Measurements from ENCODE around the gene KIF22.
"Not testable (repeated sequence)": the region's sequence is repeated elsewhere in the genome, so short reads cannot be mapped to it uniquely, and the experiment has no call there.

KIF22 gene

DNA sequence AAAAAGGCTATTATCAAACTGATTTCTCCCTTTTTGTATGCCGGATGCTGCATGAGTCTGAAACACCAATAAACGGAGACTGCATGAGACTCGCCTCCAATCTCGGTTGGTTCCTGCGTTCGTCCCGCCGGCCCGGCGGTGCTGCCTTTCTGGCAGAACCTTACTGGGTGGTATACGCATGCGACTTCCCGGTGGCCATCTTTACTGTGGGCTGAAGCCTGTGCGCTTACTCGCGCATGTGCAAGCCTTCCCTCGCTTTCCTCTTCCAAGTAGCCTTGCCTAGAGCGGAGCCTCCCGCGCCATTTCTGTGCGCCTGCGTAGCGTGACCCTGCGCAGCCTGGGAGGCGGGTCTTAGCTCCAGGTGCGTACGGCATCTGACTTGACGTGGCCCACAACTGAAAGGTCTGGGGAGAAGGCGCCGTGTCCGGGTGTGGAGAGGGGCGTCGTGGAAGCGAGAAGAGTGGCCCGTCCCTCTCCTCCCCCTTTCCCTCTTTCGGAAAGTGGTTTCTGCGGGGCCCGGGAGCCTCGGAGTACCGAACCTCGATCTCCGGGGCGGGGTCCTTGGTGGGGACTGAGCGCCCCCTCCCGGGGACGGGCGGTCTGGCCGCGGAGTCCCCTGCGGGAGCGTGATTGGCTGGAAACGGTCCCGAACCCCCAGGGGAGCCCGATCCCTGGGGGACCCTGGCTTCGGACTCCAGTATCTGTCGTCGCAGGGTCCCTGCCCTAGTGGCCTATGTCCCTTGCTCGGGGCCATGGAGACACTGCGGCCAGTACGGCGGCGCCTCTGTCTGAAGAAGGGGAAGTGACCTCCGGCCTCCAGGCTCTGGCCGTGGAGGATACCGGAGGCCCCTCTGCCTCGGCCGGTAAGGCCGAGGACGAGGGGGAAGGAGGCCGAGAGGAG, 25.5 kb downstream of the KIF22 start, which contains the start of gene PAGR1:
Gene PAGR1, plus strand, starts transcription at position 360 of the 901 bp plus-strand sequence. Its CDS starts 374 bp downstream, at position 734.
- FAIRE-seq: peak; percentile 91

DNA sequence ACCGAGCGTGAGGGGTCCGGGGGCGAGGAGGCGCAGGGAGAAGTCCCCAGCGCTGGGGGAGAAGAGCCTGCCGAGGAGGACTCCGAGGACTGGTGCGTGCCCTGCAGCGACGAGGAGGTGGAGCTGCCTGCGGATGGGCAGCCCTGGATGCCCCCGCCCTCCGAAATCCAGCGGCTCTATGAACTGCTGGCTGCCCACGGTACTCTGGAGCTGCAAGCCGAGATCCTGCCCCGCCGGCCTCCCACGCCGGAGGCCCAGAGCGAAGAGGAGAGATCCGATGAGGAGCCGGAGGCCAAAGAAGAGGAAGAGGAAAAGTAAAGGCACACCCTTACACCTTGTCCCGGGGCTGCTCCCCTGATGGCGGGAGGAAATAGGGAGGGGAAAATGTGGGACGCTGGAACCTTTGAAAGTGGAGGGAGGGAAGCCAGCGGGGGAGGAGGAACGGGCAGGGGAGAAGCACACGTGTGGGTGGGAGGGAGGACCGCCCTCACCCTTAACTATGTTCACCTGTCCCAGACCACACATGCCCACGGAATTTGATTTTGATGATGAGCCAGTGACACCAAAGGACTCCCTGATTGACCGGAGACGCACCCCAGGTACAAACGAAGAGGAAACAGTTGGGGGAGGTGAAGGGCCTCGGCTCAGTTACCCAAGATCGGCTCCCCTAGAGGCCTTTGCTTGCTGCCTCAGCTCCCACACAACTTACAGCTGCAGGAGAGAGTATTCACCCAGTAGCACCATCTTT, 26.3 kb downstream of the KIF22 start:
- FAIRE-seq: no peak

GRCh38 chr16:29818082-29818481, 27.5 kb downstream of the KIF22 start:
- no peak for FAIRE-seq

DNA sequence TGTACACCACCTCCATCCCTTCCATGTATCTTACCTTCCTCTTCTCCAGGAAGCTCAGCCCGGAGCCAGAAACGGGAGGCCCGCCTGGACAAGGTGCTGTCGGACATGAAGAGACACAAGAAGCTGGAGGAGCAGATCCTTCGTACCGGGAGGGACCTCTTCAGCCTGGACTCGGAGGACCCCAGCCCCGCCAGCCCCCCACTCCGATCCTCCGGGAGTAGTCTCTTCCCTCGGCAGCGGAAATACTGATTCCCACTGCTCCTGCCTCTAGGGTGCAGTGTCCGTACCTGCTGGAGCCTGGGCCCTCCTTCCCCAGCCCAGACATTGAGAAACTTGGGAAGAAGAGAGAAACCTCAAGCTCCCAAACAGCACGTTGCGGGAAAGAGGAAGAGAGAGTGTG, 29.0 kb downstream of the KIF22 start:
- FAIRE-seq: no peak

DNA sequence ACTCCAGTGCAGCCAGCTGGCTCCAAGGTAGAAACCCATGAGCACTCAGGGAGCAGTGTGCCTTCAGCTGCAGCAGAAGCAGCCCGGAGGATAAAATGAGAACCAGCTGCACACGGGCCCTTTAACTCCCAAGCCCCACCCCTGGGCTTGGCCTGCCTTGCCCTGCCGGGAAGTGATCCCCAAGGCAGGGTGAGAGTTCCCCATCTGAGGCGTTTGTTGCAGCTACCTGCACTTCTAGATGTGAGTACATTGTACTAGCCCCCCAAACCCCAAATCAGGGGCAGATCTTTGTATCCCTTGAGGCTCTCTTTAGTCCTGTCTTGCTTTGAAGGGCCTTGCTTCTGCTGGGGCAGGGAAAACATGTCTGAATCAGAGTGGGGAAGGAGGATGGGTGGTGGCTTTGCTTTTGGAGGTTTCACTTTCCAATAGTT, 29.7 kb downstream of the KIF22 start, which contains the start of gene MVP:
Gene MVP, plus strand, starts transcription at position 192 of the 431 bp plus-strand sequence. CDS start 10,088 bp downstream, outside the sequence.
- peak; percentile 75 for FAIRE-seq

GRCh38 chr16:29820730-29821642, 30.4 kb downstream of the KIF22 start:
- no peak for FAIRE-seq

- no peak for FAIRE-seq
These were observed 31.1 kb downstream of the KIF22 start for GRCh38 chr16:29821643-29822115.

GRCh38 chr16:29824589-29825144, 34.1 kb downstream of the KIF22 start:
- no peak for FAIRE-seq

- no peak for FAIRE-seq
These were observed 34.8 kb downstream of the KIF22 start for GRCh38 chr16:29825145-29826044.

DNA sequence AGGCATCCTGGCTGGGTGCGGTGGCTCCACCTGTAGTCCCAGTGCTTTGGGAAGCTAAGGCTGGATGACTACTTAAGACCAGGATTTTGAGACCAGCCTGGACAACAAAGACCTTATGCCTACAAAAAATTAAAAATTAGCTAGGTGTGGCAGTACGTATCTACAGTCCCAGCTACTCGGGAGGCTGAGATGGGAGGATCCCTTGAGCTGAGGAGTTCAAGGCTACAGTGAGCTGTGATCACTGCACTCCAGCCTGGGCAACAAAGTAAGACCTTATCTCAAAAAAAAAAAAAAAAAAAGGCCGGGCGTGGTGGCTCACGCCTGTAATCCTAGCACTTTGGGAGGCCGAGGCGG, 35.8 kb downstream of the KIF22 start:
- no peak for FAIRE-seq

- FAIRE-seq: no peak
These were observed 40.2 kb downstream of the KIF22 start for GRCh38 chr16:29830774-29831173.

GRCh38 chr16:29831490-29831889, 40.9 kb downstream of the KIF22 start:
- FAIRE-seq: no peak

GRCh38 chr16:29833219-29833618, 42.7 kb downstream of the KIF22 start:
- not testable (repeated sequence) for FAIRE-seq

DNA sequence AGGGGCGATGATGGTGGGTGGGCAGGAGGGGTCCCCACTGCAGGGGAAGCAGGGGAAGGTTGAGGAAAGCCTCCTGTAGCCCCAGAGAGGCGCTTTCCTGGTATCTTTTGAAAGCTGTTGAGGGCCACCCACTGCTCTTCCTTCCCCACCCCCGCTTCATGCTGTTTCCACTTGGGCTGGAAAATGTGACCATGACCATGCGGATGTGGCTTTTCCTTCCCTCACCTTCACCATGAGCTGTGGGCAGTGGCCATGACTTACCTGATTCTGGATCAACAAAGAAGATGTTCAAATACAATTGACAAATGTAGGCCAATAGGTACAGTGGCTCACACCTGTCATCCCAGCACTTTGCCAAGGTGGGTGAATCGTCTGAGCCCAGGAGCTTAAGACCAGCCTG, 43.5 kb downstream of the KIF22 start:
- FAIRE-seq: no peak

DNA sequence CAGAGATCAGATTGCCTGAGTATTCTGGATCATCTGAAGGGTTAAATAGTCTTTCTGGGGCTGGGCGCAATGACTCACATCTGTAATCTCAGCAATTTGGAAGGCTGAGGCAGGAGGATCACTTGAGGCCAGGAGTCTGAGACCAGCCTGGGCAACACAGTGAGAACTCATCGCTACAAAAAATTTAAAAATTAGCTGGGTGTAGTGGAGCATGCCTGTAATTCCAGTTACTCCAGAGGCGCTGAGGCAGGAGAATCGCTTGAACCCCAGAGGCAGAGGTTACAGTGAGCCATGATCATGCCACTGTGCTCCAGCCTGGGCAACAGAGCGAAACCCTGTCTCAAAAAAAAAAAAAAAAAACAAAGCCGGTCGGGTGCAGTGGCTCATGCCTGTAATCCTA, 45.4 kb downstream of the KIF22 start:
- no peak for FAIRE-seq

- FAIRE-seq: no peak
These were observed 46.1 kb downstream of the KIF22 start for GRCh38 chr16:29836623-29837022.

DNA sequence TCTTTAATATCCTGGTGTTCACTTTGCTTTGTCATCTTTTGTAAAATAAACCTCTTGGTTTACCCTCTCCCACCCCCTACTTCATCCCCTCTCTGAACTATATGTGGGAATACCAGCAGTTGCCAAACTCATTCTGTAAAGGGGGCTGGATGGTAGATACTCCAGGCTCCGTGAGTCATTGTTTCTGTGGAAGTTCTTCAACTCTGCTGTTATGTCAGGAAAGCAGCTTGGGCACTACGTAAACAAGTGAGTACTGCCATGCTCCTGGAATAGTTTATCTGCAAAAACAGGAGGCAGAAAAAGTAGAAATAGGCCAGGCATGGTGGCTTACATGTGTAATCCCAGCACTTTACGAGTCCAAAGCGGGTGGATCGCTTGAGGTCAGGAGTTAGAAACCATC, 47.3 kb downstream of the KIF22 start:
- no peak for FAIRE-seq

GRCh38 chr16:29839822-29840221, 49.3 kb downstream of the KIF22 start:
- FAIRE-seq: no peak

- FAIRE-seq: no peak
These were observed 49.7 kb downstream of the KIF22 start for GRCh38 chr16:29840240-29840639.

DNA sequence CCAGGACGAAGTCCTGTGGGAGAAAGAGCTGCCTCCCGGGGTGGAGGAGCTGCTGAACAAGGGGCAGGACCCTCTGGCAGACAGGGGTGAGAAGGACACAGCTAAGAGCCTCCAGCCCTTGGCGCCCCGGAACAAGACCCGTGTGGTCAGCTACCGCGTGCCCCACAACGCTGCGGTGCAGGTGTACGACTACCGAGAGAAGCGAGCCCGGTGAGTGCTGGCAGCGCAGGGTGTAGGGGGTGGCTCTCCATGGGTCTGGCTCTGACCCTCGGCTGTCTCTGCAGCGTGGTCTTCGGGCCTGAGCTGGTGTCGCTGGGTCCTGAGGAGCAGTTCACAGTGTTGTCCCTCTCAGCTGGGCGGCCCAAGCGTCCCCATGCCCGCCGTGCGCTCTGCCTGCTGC, 51.1 kb downstream of the KIF22 start:
- no peak for FAIRE-seq

DNA sequence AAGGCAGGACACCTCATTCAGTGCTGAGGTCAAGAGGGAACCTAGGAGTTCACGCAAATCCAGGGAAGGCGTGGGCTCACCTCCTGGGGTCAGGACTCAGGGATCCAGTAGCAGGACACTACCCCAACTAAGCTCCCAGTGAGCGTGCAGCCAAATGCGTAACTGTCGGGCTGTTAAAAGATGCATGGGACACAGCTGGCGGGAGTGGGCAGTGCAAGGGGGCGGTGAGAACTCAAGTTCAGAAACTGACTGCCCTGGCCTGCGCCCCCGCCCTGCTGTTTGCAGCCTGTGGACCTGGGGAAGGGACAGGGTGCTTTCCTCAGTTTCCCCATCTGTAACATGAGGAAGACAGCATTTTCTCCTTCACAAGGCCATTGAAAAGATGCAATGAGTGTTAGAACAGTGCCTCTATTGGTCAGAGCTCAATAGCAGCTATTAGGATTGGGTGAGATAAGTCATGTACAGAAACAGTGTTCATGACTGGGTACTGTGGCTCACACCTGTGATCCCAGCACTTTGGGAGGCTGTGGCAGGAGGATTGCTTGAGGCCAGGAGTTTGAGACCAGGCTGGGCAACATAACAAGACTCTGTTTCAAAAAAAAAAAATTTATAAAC, 52.3 kb downstream of the KIF22 start:
- FAIRE-seq: no peak

Measured in G401.6 (cell line).